H1 (cell line): Measurements from ENCODE around the gene PRIMA1. TPM values are rescaled to one million over a fixed set of nuclear protein-coding genes. Genes with fewer than 3 reads are reported as not detected.
"Not testable (repeated sequence)": the region's sequence is repeated elsewhere in the genome, so short reads cannot be mapped to it uniquely, and the experiment has no call there.

Experiments
- CTCF ChIA-PET: fragments of 300-600 bp; sonication (Branson Sonifier 250); formaldehyde crosslinking; loops from one replicate; lab custom pipeline; 2021; ENCODE audit not compliant: partially characterized antibody; lab: Charles Lee
- POLR2A ChIA-PET: fragments of 300-600 bp; sonication (Branson Sonifier 250); formaldehyde crosslinking; loops from one replicate; lab custom pipeline; 2021; ENCODE audit warnings: inconsistent platforms; ENCODE audit not compliant: partially characterized antibody; lab: Charles Lee
- DNase-seq, 2 experiments: peaks; one replicate each; pipeline versions ENCODE4 v3.0.0 to v3.0.0-alpha.2; 2010 to 2022; ENCODE audit warnings: low spot score in 2 of 2, low read depth in 1 of 2, mixed read lengths in 1 of 2
- FAIRE-seq: peaks from 2 replicates; lab custom pipeline; 2011; peaks lifted over from hg19 to GRCh38; lab: Jason Lieb, UNC
- H2AFZ ChIP-seq: 2 replicates; pipeline ENCODE4 v1.8.1; 2012; ENCODE audit warnings: low read length, inconsistent platforms
- H2AK5ac ChIP-seq: 2 replicates; pipeline ENCODE4 v1.6.1; 2013; ENCODE audit warnings: low read depth, low read length
- H2BK120ac ChIP-seq: replicated peaks from 2 replicates; pipeline ENCODE3; 2013; ENCODE audit warnings: low read depth, low read length, inconsistent platforms
- H2BK12ac ChIP-seq: 2 replicates; pipeline ENCODE4 v1.6.1; 2013; ENCODE audit warnings: low read depth, low read length
- H2BK15ac ChIP-seq: 2 replicates; pipeline ENCODE4 v1.6.1; 2013; ENCODE audit warnings: low read length
- H2BK20ac ChIP-seq: 2 replicates; pipeline ENCODE4 v1.6.1; 2013; ENCODE audit warnings: low read length
- H2BK5ac ChIP-seq: 2 replicates; pipeline ENCODE4 v1.6.1; 2013; ENCODE audit warnings: low read depth, low read length
- H3K14ac ChIP-seq: 2 replicates; pipeline ENCODE4 v1.6.1; 2013; ENCODE audit warnings: inconsistent platforms; ENCODE audit not compliant: insufficient read length
- H3K18ac ChIP-seq: 2 replicates; pipeline ENCODE4 v1.6.1; 2013; ENCODE audit warnings: low read length; ENCODE audit errors: extremely low read depth
- H3K23ac ChIP-seq: 2 replicates; pipeline ENCODE4 v1.6.1; 2013; ENCODE audit warnings: inconsistent platforms; ENCODE audit not compliant: insufficient read length
- H3K23me2 ChIP-seq: 2 replicates; pipeline ENCODE4 v1.6.1; 2013; ENCODE audit warnings: low read depth, low read length
- H3K27ac ChIP-seq: 2 replicates; pipeline ENCODE4 v1.6.1; 2011; ENCODE audit warnings: low read depth, low read length, inconsistent platforms
- H3K27me3 ChIP-seq, 4 experiments: replicated peaks in 1 of 4; 1 replicate in 1 of 4; 2 replicates in 3 of 4; pipeline versions ENCODE4 v1.6.1 to v1.8.1; 2011 to 2013; ENCODE audit warnings: low read length in 3 of 4, mild to moderate bottlenecking in 3 of 4, inconsistent platforms in 2 of 4, mixed read lengths in 2 of 4, moderate library complexity in 1 of 4; ENCODE audit not compliant: control insufficient read depth in 3 of 4, insufficient read depth in 3 of 4; ENCODE audit errors: extremely low read depth in 1 of 4
- H3K36me3 ChIP-seq, 4 experiments: 2 replicates each; pipeline versions ENCODE4 v1.6.1 to v1.8.1; 2011 to 2013; ENCODE audit warnings: mild to moderate bottlenecking in 4 of 4, low read length in 3 of 4, moderate library complexity in 2 of 4, control low read depth in 1 of 4, inconsistent platforms in 1 of 4; ENCODE audit not compliant: insufficient read depth in 4 of 4, control insufficient read depth in 2 of 4
- H3K4ac ChIP-seq: replicated peaks from 2 replicates; pipeline ENCODE3; 2013; ENCODE audit warnings: low read length, low read depth, mixed read lengths, inconsistent platforms; ENCODE audit not compliant: insufficient read length
- H3K4me1 ChIP-seq, 4 experiments: replicated peaks in 1 of 4; 1 replicate in 1 of 4; 2 replicates in 3 of 4; pipeline versions ENCODE4 v1.6.1 to v1.8.1; 2011 to 2013; ENCODE audit warnings: low read length in 3 of 4, inconsistent platforms in 2 of 4, mixed read lengths in 1 of 4; ENCODE audit not compliant: insufficient read depth in 4 of 4, control insufficient read depth in 3 of 4
- H3K4me2 ChIP-seq, 2 experiments: 2 replicates each; pipeline versions ENCODE4 v1.6.1 to v1.8.1; 2011 to 2013; ENCODE audit warnings: low read depth in 2 of 2, low read length in 2 of 2, control low read depth in 1 of 2, inconsistent platforms in 1 of 2, mild to moderate bottlenecking in 1 of 2; ENCODE audit not compliant: insufficient read depth in 1 of 2
- H3K4me3 ChIP-seq, 4 experiments: fragments of 200-600, 300-600 bp in 1 of 4; sonication (generic), shearing (Covaris generic), sonication (Bioruptor Twin) in 1 of 4; 2 replicates each; pipeline versions ENCODE4 v1.5.1 to v1.8.1; 2011 to 2016; ENCODE audit warnings: low read length in 4 of 4, low read depth in 3 of 4, control low read depth in 2 of 4, inconsistent platforms in 2 of 4, mild to moderate bottlenecking in 2 of 4, mixed read lengths in 1 of 4, moderate library complexity in 1 of 4; ENCODE audit not compliant: insufficient read depth in 2 of 4; ENCODE audit errors: extremely low read depth in 1 of 4
- H3K56ac ChIP-seq: replicated peaks from 2 replicates; pipeline ENCODE3; 2013; ENCODE audit warnings: low read depth, mild to moderate bottlenecking, mixed read lengths, low read length, inconsistent platforms; ENCODE audit not compliant: insufficient read length
- H3K79me1 ChIP-seq: 2 replicates; pipeline ENCODE4 v1.6.1; 2013; ENCODE audit warnings: low read depth, low read length, control low read depth
- H3K79me2 ChIP-seq, 2 experiments: 2 replicates each; pipeline versions ENCODE4 v1.6.1 to v1.8.1; 2012 to 2013; ENCODE audit warnings: low read length in 2 of 2, mild to moderate bottlenecking in 2 of 2, inconsistent platforms in 1 of 2; ENCODE audit not compliant: insufficient read depth in 2 of 2, control insufficient read depth in 1 of 2
- H3K9ac ChIP-seq, 4 experiments: replicated peaks in 1 of 4; 1 replicate in 1 of 4; 2 replicates in 3 of 4; pipeline versions ENCODE4 v1.6.1 to v1.8.1; 2011 to 2013; ENCODE audit warnings: low read depth in 3 of 4, low read length in 3 of 4, control low read depth in 2 of 4, mild to moderate bottlenecking in 2 of 4, moderate library complexity in 2 of 4, inconsistent platforms in 1 of 4; ENCODE audit errors: extremely low read depth in 1 of 4
- H3K9me3 ChIP-seq, 2 experiments: 2 replicates each; pipeline versions ENCODE4 v1.6.1 to v1.8.1; 2012 to 2013; ENCODE audit warnings: mild to moderate bottlenecking in 2 of 2, moderate library complexity in 2 of 2, control low read depth in 1 of 2, inconsistent platforms in 1 of 2, low read depth in 1 of 2, low read length in 1 of 2, mixed read lengths in 1 of 2; ENCODE audit not compliant: insufficient read depth in 2 of 2
- H4K20me1 ChIP-seq, 2 experiments: replicated peaks in 1 of 2; 2 replicates each; pipeline versions ENCODE3 to v1.8.1; 2011 to 2013; ENCODE audit warnings: inconsistent platforms in 2 of 2, low read length in 2 of 2, mild to moderate bottlenecking in 1 of 2; ENCODE audit not compliant: insufficient read depth in 2 of 2, control insufficient read depth in 1 of 2
- H4K5ac ChIP-seq: 2 replicates; pipeline ENCODE4 v1.6.1; 2013; ENCODE audit warnings: low read length, low read depth, mixed read lengths, inconsistent platforms; ENCODE audit not compliant: insufficient read length
- H4K8ac ChIP-seq: 2 replicates; pipeline ENCODE4 v1.8.0; 2013; ENCODE audit warnings: mild to moderate bottlenecking, moderate library complexity, low read length, inconsistent platforms; ENCODE audit not compliant: insufficient read depth; ENCODE audit errors: extremely low read depth
- H4K91ac ChIP-seq: replicated peaks from 2 replicates; pipeline ENCODE3; 2013; ENCODE audit warnings: low read length, mixed read lengths, inconsistent platforms; ENCODE audit not compliant: insufficient read length
- EP300 ChIP-seq, 2 experiments: IDR thresholded peaks; 1 replicate in 1 of 2; 2 replicates in 1 of 2; pipeline ENCODE4 v1.6.1; 2011 to 2012; ENCODE audit warnings: low read depth in 2 of 2, low read length in 2 of 2, mild to moderate bottlenecking in 2 of 2, borderline replicate concordance in 1 of 2, inconsistent platforms in 1 of 2, moderate library complexity in 1 of 2
- WGBS, 2 experiments: shearing (Covaris generic) in 1 of 2; methylation state at CpG; one replicate each; pipeline versions ENCODE4 v1.1.6 to v1.1.7; 2013 to 2015; ENCODE audit warnings: low lambda C conversion rate in 2 of 2, mixed read lengths in 2 of 2, inconsistent platforms in 1 of 2, low coverage in 1 of 2, missing lambda C conversion rate in 1 of 2; ENCODE audit not compliant: insufficient replicate concordance in 2 of 2, insufficient coverage in 1 of 2, insufficient read length in 1 of 2; ENCODE audit errors: extremely low coverage in 1 of 2, missing lambda C conversion rate in 1 of 2; 5-methylcytosine and 5-hydroxymethylcytosine counted together
- polyA plus RNA-seq, 7 experiments: library from polyadenylated mRNA; depleted of rRNA in 3 of 7; stranded (reverse) in 5 of 7; unstranded in 2 of 7; fragments of >200 nt in 5 of 7; fragments of 200-250 nt in 2 of 7; gene quantifications; 1 replicate in 5 of 7; 2 replicates in 1 of 7; 4 replicates in 1 of 7; pipeline versions ENCODE4 v1.2.1 to v1.2.3, GENCODE V29; 2011 to 2013; ENCODE audit warnings: missing spikeins in 2 of 7, mixed read lengths in 2 of 7
- total RNA-seq: library from RNA; stranded (reverse); fragmentation: NEBNext Ultra II Directional; extraction: Animal tissue kit (Norgen Biotek cat#: 25700); gene quantifications from 2 replicates; pipeline ENCODE4 v1.2.1, GENCODE V29; 2021

The PRIMA1 gene
- total and polyA plus RNA-seq, 2 of the 8 experiments (the other 6 are each of a cell fraction or from before 2014, with no cell fraction given), result 2.8 to 4.5 TPM

DNA sequence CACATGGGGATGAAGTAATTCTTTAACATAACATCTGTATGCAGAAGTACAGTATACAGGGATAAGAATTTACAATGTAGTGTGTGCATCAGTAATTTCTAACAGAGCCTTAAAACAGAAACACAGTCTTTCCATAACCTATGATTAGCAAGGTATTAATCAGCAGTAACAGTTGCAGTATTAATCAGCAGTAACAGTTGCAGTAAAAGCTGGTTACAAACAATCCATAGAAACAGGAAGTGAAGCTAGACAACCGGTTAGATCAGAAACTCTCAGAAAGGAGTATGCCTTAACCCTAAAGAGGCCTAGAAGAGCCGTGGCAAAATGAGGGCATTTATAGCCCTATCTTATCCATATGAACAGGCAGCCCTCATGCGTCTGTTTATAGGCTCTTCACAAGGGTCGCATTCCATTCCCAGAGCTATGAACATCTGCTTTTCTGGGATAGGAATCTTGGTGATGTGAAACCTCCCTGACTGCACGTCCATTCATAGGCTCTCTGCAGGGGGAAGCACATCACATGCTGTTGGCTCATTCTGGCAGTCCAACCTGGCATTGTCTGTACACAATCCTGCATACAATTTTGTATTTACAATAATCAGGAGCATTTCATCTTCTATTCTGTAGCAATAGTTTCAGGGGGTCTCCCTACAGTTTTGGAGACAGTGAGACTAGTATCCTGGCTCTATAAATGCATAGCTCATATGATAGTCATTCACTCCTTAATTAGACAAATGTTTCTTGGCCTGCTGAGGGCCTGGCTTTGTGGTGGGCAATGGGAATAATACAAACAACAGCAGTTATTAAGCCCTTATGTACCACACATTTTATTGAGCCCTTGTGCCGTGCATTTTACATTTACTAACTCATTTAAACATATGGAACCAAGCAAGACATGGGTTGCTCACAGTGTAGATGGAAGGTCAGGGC lies 21.5 kb upstream of the PRIMA1 start:
- not testable (repeated sequence) for H3K4me3 ChIP-seq, H2BK5ac ChIP-seq, H3K27ac ChIP-seq, H3K4me1 ChIP-seq, H3K56ac ChIP-seq
- CTCF ChIA-PET, result interaction anchor here (4.1 kb wide), 1 partner anchor 95 kb away, joined by 21 read pairs; no protein-coding TSS in a partner anchor
- WGBS, 2 experiments, result 90% methylated on average over 5 of the region's 6 CpGs; no CpG with 5 or more reads in 1 of the 2 experiments
- peak in 1 of 2 experiments; percentile 54; a peak in 1 of 3 replicates for TF ChIP-seq EP300 (IDR thresholded peaks at IDR 0.05; ENCODE audit: borderline replicate concordance in 1 of 2, low read depth in 2 of 2, low read length in 2 of 2)
- TF ChIP-seq, all 59 proteins: peak for 1; not testable (repeated sequence) for 58
- H3K79me1 ChIP-seq, H3K27me3 ChIP-seq, H2AFZ ChIP-seq, H3K36me3 ChIP-seq, H3K18ac ChIP-seq, H3K9ac ChIP-seq, H4K91ac ChIP-seq, H3K14ac ChIP-seq, H2BK120ac ChIP-seq, H2BK20ac ChIP-seq, H2BK12ac ChIP-seq, H3K4me2 ChIP-seq, H4K20me1 ChIP-seq, H2BK15ac ChIP-seq, H3K4ac ChIP-seq, H2AK5ac ChIP-seq, POLR2A ChIA-PET, H4K5ac ChIP-seq, FAIRE-seq, H3K23me2 ChIP-seq, DNase-seq, H4K8ac ChIP-seq, H3K23ac ChIP-seq, H3K79me2 ChIP-seq: not testable (repeated sequence)
- peaks cover 6 to 15% of the 10 kb centered on the region in 2 experiments for H3K9me3 ChIP-seq
